ENCODE data around the gene NIM1K.
"Not testable (repeated sequence)": the region's sequence is repeated elsewhere in the genome, so short reads cannot be mapped to it uniquely, and the experiment has no call there.

The NIM1K gene

DNA sequence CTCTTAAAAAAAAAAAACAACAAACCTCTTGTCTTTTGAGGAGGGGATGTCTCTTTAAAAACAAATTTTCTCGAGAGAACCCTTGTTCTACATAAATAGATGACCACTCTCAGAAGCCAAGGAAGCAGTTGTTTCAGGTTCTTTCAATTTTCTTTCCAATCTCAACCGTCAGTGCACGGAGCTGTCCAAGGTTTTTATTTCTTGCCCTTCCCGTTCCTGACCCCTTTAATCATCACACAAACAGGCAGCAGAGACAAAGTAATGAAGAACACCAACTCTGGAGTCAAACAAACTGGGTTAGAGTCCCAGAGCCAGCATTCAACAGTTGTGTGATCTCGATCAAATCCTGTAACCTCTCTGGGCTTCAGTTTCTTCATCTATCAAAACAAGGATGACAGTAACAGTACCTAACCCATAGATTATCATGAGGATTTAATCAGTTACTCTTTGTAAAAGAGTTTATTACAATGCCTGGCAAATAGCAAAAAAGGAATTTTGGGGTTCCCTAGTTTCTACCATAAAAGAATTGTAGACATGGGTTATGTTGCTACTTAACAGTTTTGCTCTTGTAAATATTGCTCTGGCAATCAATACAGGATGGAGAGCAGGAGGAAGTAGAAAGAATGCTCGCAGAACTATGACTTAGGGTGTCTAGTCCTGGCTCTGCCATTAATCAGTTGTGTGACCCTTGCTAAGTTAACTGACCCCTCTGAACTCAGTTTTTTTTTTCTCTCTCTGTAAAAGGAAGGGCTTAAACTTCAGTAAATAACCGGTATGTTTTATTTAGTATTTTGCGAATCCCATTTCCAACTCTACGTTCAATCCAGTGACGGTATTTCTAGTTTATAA is 1.0 kb upstream of the NIM1K start:
- no peak for DNase-seq (ENCODE audit: low read depth)

DNA sequence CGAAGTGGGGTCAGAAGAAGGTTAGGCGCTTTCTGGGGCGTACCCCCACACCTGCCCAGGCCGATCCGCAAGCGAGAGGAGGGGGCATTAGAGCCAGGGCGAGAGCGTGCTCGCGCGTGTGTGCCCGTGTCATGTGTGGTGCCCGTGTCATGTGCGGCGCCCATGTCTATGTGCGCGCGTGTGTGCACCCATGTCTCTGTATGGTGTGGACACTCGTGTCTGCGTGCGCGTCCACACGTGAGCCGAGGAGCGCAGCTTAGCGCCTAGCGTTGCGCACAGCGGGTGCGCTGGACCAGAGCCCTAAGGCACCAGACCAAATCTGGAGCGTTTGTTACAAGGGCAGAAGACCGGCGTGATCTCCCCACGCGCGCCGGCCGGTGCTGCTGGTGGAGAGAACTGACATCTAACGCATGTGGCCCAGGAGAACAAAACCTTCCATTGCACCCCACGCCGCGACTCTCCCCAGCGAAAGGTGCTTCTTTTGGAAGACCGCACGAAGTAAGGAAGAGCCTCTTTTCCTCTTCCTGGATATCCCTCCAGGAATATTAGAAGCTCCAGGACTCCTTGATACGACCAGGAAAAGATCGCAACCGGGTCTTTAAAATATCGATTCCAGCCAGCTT is 644 bp downstream of the NIM1K start:
- no peak for DNase-seq (ENCODE audit: low read depth)

DNA sequence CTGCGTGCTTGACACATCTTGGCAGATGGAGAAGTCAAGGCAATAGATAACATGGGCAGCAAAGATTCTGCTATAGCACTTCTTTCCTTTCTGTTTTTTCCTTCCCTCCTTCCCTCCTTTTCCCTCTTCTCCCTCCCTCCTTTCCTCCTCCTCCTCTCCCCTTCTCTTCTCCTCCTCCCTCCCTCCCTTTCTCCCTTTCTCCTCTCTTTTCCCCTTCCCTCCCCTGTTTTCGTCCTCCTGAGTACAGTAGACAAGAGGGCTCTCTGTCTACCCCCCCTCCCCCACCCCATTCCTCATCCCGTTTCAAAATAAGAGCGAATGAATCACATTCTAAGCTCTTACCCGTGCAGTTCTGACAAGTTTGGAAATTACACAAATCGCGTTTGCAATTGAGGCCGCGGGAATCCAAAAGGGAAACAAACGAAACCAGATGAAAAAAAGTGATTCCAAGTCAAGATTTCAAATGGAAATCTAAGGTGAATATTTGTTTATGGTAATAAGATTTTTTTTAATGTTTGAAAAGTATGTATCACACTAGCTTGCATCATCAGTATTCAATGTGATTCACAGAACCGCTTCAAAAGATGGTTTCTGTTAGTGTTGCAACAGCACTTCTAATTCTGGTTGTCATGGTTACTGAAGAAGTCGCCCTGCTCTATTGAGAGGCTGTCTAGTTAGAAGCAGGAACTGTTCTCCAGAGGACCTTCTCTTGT is 1.3 kb downstream of the NIM1K start:
- no peak for DNase-seq (ENCODE audit: low read depth)

DNA sequence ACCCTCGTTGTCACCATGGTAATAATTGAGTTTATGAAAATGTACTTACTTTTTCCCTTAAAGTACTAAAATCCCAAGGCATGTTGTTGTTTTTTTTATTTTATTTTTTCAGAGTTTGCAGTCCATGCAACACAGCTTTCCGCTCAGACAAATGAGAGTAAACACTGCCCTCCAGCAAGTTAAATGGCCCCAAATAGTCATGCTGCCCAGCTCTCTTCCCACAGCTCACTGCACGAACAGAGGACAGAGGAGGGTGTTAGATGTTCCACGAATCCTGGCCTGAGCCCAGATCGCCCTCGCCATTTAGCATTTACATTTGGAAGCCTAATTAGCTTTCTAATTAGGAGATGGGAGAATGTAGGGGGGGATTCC is 1.9 kb downstream of the NIM1K start:
- DNase-seq (ENCODE audit: low read depth), result no peak

DNA sequence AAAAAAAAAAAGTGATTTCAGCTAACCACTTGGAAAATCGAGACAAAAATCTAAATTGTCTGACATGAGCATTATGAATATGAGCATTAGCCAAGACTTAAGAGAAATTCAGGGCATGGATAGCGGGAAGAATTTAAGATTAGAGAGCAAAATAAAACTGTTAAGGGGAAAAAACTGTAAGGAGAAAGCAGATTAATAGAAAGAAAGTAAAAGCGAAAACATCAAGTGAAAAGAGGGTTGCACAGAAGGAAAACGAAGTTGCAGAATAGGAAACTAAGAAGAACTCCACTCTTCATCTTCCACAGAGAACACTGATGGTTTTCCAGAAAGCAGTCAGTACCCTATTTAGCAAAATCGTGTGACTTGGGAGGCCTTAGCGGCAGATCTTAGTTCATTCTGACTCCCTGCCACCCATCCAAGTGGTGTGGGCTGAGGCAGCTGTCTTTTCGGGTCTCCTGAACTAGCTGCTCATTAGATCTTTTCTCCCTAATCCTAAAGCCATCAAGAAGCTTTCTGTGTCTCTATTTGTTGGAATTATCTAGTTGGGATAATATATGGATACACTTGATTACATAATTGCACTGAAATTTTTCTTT is 3.7 kb downstream of the NIM1K start:
- no peak for DNase-seq (ENCODE audit: low read depth)

DNA sequence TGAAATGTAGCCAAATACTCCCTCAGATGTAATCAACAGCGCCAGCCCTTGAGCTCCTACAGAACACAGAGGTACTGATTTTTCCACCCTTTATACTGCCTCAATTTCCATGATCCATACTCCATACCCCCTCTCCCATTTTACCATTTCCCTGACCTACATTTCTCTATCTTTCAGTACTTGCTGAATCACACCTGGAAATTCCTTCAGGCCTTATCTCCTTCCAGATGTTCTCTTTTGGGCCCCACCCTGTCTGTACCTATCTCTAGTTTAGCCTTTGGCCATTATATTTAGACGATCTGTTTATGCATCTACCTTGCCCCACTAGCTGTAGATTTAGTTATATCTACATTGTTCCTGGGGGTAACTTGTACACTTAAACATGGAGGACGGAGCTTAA is 5.5 kb downstream of the NIM1K start:
- DNase-seq (ENCODE audit: low read depth), result no peak

DNA sequence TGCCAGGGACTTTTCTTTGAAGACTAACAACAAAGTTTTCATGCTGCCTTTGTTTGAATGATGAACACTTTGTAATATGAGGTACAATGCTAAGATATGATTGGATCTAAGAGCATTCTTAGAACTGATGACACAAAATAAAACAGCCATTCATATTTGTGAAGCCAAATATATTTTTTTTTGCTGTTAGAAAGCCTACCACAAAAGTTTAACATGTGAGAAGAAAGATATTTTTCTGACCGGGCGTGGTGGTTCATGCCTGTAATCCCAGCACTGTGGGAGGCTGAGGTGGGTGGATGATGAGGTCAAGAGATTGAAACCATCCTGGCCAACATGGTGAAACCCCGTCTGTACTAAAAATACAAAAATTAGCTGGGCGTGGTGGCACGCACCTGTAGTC is 9.4 kb downstream of the NIM1K start:
- not testable (repeated sequence) for DNase-seq (ENCODE audit: low read depth)

DNA sequence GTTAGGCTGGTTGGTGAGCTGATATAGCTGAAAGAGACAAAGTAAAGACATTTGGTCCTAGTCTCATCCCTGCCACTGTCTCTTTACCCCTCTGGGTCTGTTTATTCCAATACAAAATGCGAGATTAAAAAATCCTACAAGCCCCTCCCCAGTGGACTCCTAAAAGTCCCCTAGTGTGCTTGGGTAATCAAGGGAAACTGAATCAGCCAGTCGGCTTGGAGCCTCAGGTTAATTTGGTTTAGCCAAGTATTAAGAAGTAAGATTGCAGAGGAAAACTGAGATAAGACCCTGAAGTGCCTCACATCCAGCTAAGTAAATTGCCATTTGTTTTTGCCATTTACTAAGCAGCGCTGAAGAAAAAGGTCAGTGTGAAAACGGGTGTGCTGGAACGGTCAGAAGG is 10.4 kb downstream of the NIM1K start:
- DNase-seq (ENCODE audit: low read depth), result no peak

DNA sequence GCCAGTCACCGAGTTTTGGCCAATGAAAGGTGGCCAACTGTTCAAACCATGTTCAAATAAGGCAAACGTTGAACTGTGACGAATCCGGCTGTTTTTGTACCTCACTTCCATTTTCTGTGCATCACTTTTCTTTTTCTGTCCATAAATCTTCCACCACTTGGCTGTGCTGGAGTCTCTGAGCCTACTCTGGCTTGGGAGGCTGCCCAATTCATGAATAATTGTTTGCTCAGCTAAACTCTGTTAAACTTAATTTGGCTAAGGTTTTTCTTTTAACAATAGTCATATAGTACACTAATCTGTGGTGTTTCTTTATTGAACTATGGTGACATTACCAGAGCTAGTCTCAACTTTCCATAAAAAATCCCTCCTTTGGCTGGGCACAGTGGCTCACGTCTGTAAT is 11.3 kb downstream of the NIM1K start:
- DNase-seq (ENCODE audit: low read depth), result no peak

DNA sequence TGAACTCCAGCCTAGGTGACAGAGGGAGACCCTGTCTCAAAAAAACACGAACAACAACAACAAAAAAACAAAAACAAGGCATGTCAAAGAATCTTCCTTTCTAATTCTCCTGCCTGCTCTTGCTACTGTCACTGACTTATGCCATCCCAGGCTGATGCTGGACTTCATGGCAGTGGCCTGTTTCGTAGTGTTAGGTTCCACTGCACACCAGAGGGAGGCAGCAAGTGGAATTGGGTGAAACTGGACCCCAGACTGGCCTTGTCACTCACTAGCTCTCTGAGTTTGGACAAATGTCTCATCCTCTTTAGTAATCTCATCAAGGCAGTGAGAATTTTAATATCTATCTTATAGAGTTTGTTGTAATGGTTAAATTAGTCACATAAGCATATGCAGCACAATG is 12.9 kb downstream of the NIM1K start:
- DNase-seq (ENCODE audit: low read depth), result no peak

DNA sequence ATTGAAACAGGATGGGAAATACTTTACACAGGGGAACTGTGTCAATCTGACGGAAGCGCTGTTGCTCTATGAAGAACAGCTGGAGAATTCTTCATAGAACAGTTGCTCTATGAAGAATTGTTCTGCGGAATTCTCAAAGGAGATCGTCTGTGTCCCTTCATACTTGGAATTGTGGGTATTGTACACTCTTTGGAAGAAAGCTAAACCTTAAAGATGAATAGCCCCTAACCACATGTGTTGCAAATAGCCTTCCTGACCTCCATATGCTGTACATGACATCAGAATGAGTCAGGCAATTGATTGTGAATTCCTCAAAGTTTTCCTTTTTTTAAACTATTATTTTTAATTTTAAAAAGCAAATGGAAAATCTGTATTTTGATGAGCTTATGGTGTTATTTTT is 15.6 kb downstream of the NIM1K start:
- no peak for DNase-seq (ENCODE audit: low read depth)

DNA sequence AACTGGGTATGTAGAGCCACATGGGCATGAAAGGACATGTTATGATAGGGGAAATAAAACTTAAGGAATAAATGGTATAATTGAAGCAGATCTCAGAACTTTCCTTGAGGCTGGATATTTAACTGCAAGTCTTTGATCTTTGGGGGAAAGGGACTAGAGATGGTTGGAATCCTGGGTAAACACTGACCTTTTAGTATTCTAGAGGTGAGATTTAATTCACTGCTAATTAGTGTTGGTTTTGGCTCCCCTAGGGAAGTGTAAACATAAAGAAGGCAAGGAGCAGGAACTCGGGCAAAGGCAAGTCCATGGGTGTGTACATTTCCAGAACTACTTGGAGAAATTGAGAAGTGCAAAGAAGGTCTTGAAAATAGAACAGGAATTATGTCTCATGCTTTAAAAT is 16.6 kb downstream of the NIM1K start:
- no peak for DNase-seq (ENCODE audit: low read depth)

DNA sequence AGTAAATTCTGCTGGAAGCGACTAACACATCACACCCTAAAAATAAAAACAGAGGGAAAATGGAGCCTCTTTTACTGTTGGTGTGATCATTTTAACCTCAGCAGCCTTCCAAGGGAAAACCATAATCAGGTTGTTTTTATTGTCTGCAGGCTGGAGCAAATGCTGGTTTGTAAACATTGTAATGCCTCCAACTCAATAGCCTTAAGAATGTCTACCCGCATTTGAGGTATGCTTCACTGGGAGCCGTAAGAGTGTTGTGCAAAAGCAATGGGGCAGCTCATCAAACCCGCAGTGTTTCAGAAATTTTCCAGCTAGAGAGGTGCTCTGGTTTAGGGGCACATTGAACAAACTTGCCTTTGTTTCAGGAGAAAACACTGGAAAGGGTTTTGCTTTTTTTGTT is 17.0 kb downstream of the NIM1K start:
- DNase-seq (ENCODE audit: low read depth), result no peak

DNA sequence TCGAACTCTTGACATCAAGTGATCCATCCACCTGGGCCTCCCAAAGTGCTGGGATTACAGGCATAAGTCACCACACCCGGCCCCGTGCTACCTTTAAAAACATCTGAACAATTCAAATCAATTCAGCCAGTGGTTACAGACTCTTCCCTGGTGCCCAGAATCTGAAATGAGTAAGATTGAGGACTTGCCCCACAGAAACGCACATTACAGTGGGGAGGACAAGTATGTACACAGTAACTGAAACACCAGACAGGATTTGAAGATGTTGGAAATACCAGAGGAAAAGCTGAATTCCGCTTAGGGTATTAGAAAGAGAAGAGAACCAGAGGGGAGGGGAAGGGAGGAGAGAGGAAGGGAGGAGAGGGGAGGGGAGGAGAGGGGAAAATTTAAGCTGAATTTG is 17.8 kb downstream of the NIM1K start:
- no peak for DNase-seq (ENCODE audit: low read depth)

DNA sequence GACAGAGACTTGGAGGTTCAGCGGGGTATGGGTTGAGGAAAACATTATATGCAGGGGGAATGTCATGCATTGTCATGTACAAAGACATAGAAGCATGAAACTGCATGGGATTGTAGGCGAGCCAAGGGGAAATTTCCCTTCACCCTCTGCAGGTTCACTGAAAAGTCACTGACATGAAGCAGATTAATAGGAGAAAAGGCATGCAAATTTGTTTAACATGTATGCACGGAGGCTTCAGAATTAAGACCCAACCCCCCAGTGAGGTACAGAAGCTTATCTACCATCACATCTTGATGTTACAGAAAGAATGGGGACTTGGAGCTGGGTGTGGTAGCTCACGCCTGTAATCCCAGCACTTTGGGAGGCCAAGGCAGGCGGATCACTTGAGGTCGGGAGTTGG is 18.5 kb downstream of the NIM1K start:
- DNase-seq (ENCODE audit: low read depth), result no peak

DNA sequence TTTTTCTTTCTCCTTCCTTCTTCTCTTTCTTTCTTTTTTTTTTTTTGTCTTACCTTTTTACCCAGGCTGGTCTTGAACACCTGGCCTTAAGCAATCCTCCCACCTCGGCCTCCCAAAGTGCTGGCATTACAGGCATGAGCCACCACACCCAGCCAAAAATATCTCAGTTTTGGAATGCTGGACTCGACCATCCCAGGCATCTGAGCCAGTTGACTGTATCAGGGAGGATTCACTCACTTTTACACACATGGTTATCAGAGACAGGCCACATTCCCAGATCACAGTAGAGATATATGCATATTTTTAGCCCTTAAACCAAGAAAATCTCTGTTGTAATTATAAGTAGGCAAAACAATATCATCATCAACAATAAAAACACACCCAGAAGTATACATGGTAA is 21.9 kb downstream of the NIM1K start:
- DNase-seq (ENCODE audit: low read depth), result no peak

DNA sequence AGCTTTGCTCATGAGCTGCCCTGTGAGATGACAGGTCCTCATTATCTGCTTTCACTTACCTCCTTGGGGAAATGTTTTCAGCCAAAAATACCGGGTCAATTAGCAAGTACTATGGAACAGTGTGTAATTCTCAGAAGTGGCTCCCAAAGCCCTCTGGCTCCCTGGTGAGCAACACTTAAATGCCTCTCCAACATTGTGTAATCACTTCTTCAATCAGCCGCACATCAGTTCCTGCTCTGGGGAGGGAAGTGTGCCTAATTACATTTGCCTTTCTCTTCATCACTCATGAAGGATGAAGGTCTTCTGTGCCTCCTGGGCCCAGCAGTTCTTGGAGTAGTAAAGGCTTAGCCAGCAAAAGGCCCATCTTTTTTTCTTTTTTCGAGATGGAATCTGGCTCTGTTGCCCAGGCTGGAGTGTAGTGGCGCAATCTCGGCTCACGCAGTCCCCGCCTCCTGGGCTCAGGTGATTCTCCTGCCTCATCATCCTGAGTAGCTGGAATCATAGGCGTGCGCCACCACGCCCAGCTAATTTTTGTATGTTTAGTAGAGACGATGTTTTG is 23.1 kb downstream of the NIM1K start:
- DNase-seq (ENCODE audit: low read depth), result no peak

DNA sequence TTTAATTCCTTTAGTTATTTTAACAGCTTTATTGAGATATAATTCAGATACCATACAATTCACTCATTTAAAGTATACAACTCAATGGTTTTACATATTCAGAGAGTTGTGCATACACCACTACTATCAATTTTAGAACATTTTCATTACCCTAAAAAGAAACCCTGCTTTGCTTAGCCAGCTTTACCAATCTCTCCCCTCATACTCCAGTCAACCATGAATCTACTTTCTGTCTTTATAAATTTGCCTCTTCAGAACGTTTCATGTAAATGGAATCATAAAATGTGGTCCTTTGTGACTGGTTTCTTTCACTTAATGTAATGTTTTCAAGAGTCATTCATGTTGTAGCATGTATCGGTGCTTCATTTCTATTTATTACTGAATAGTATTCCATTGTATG is 24.9 kb downstream of the NIM1K start:
- no peak for DNase-seq (ENCODE audit: low read depth)

DNA sequence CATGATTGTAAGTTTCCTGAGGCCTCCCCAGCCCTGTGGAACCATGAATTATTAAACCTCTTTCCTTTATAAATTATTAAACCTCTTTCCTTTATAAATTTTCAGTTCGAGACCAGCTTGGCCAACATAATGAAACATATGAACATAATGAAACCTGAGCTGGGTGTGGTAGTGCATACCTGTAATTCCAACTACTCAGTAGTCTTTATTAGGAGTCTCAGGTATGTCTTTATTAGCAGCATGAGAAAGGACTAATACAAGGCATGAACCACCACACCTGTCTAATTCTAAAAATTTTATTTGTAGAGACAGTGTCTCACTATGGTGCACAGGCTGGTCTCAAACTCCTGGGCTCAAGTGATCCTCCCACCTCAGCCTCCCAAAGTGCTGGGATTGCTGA is 27.1 kb downstream of the NIM1K start:
- no peak for DNase-seq (ENCODE audit: low read depth)

DNA sequence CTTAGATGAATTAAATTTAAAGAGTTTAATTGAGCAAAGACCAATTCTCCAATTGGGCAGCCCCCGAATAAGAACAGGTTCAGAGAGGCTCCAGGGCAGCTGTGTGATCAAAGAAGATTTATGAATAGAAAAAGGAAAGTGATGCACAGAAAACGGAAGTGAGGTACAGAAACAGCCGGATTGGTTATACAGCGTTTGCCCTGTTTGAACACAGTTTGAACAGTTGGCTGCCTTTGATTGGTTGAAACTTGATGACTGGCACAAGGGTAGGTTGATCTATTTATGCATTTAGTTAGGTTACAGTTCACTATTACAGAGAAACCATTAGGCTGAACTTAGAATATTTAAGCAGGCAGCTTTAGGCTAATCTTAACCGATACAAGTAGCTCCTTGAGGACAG is 29.5 kb downstream of the NIM1K start:
- DNase-seq (ENCODE audit: low read depth), result no peak

DNA sequence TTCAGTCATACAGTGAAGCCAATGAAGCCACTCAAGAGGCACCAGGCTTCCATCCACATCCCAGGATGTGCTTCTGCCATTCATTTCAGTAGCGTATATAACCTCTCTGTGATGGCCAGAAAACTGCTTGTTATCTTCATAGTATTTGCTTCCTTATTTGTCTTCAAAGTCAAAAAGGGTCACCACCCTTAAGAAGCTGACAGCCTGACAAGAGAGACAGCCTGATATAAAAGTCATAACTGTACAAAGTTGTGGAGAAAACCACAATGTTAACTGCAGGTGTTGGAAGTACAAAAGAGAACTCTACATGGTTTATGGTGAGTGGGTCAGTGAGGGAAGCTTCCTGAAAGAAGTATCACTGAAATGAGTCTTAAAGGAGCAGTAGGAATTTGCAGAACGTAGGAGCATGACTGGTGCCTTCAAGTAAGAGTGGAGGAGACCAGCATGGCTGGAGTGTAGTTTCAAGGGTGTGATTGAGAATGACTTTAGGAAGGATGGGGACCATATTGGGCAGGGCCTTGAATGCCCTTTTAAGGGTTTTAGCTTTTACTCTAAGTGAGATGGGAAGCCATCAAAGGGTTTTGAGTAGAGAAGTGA is 33.7 kb downstream of the NIM1K start:
- no peak for DNase-seq (ENCODE audit: low read depth)

DNA sequence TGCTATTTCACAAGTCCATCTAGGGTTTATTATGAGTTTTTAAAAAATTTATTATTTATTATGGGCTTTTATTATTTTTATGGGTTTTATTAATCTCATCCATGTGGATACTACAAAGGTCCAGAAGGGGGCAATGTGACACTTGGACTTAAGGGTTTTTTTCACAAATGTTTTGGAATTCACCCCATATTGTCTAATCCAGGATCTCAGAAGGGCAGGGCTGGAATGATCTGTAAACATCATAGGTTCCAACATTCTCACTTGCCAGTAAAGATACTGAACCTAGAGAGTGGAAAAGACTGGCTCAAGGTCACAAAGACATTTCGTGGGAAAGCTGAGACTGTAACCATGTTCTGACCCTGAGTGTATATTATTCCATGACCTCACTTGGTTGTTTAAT is 35.6 kb downstream of the NIM1K start:
- no peak for DNase-seq (ENCODE audit: low read depth)

Measured in stimulated activated CD8-positive, alpha-beta memory T cell treated with anti-CD3 and anti-CD28 coated beads, Interleukin-12 subunit alpha, Interleukin-12 subunit beta, amount 100 ng/mL, for 1 hour (primary cell).